ENCODE data around the gene IPO8. TPM values are rescaled to one million over a fixed set of nuclear protein-coding genes. Genes with fewer than 3 reads are reported as not detected.
"Not testable (repeated sequence)": the region's sequence is repeated elsewhere in the genome, so short reads cannot be mapped to it uniquely, and the experiment has no call there.

The IPO8 gene
- total and polyA plus RNA-seq, 9 donors, result 15.7 to 49.6 (median 44.3) TPM

- Histone ChIP-seq H3K36me3 (no peaks in the 10 kb centered on the region), H3K27me3 (no peaks in the 10 kb centered on the region), H3K27ac (no peak overlapping the region), H3K9me3 (no peaks in the 10 kb centered on the region), H3K4me3 (no peak overlapping the region), H3K4me1 (ENCODE audit: insufficient read depth) (peaks cover 2% of the 10 kb centered on the region)
- WGBS, 3 donors, result 56 to 68% (median 58%) methylated on average over 6 of the region's 6 CpGs
- intact Hi-C loops (cut with DNase I), result no loop called here
- TF ChIP-seq EP300 (IDR thresholded peaks at IDR 0.05) (no peak), POLR2A (IDR thresholded peaks at IDR 0.05) (no peak)
- TF ChIP-seq, protein P1, sequence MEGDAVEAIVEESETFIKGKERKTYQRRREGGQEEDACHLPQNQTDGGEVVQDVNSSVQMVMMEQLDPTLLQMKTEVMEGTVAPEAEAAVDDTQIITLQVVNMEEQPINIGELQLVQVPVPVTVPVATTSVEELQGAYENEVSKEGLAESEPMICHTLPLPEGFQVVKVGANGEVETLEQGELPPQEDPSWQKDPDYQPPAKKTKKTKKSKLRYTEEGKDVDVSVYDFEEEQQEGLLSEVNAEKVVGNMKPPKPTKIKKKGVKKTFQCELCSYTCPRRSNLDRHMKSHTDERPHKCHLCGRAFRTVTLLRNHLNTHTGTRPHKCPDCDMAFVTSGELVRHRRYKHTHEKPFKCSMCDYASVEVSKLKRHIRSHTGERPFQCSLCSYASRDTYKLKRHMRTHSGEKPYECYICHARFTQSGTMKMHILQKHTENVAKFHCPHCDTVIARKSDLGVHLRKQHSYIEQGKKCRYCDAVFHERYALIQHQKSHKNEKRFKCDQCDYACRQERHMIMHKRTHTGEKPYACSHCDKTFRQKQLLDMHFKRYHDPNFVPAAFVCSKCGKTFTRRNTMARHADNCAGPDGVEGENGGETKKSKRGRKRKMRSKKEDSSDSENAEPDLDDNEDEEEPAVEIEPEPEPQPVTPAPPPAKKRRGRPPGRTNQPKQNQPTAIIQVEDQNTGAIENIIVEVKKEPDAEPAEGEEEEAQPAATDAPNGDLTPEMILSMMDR (IDR thresholded peaks at IDR 0.05), result no peak
- no peak for DNase-seq
Observed at GRCh38 chr12:30630076-30630978, 65.3 kb downstream of the IPO8 start.

- no peak overlapping the region for H3K4me3 ChIP-seq
- H3K9me3 ChIP-seq, result no peaks in the 10 kb centered on the region
- peaks cover 2% of the 10 kb centered on the region for H3K4me1 ChIP-seq (ENCODE audit: insufficient read depth)
- H3K27me3 ChIP-seq, result no peaks in the 10 kb centered on the region
- intact Hi-C loops (cut with DNase I), result no loop called here
- H3K27ac ChIP-seq, result no peak overlapping the region
- H3K36me3 ChIP-seq, result no peaks in the 10 kb centered on the region
- no peak for DNase-seq
- no peak for TF ChIP-seq EP300 (IDR thresholded peaks at IDR 0.05)
- TF ChIP-seq, protein P1 (IDR thresholded peaks at IDR 0.05), result no peak
- TF ChIP-seq POLR2A (IDR thresholded peaks at IDR 0.05), result no peak
- WGBS, 3 donors, result 95 to 96% (median 96%) methylated on average over 3 of the region's 3 CpGs
Observed at GRCh38 chr12:30626847-30627246, 68.8 kb downstream of the IPO8 start.

DNA sequence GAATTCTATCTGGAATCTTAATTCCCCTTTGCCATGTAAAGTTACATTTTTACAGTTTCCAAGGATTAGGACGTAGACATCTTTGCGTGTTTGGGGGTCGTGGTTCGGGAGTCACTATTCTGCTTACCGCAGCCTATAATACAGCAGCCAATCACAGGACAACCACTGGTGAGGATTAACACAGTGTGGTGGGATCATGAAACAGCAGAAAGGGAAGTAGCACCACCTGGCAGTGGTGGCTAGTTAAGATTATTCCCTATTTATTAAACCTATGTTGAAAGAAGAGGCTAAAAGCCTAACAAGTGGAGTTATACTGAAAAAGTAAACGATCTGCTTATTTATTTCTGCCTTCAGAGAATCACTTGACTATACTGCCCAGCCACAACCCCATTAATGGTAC is 71.7 kb downstream of the IPO8 start:
- H3K36me3 ChIP-seq, result no peaks in the 10 kb centered on the region
- DNase-seq, result no peak
- 96 to 97% (median 97%) methylated on average over 6 of the region's 6 CpGs for WGBS, 3 donors
- no peaks in the 10 kb centered on the region for H3K27me3 ChIP-seq
- no peaks in the 10 kb centered on the region for H3K9me3 ChIP-seq
- intact Hi-C loops (cut with DNase I), result no loop called here
- no peak overlapping the region for H3K27ac ChIP-seq
- H3K4me3 ChIP-seq, result no peak overlapping the region
- H3K4me1 ChIP-seq (ENCODE audit: insufficient read depth), result no peaks in the 10 kb centered on the region
- TF ChIP-seq, protein P1 (IDR thresholded peaks at IDR 0.05), result no peak
- TF ChIP-seq EP300 (IDR thresholded peaks at IDR 0.05) (no peak), POLR2A (IDR thresholded peaks at IDR 0.05) (no peak)

GRCh38 chr12:30622509-30622908 is 73.2 kb downstream of the IPO8 start:
- no peak overlapping the region for H3K4me3 ChIP-seq
- no peak for DNase-seq
- no peaks in the 10 kb centered on the region for H3K9me3 ChIP-seq
- no peaks in the 10 kb centered on the region for H3K36me3 ChIP-seq
- no peak for TF ChIP-seq POLR2A (IDR thresholded peaks at IDR 0.05)
- TF ChIP-seq, protein P1 (IDR thresholded peaks at IDR 0.05), result no peak
- no peak for TF ChIP-seq EP300 (IDR thresholded peaks at IDR 0.05)
- H3K4me1 ChIP-seq (ENCODE audit: insufficient read depth), result no peaks in the 10 kb centered on the region
- H3K27me3 ChIP-seq, result no peaks in the 10 kb centered on the region
- intact Hi-C loops (cut with DNase I), result no loop called here
- no peak overlapping the region for H3K27ac ChIP-seq
- 56 to 71% (median 64%) methylated on average over 1 of the region's 1 CpG for WGBS, 3 donors

- intact Hi-C loops (cut with DNase I); H3K4me1 ChIP-seq (ENCODE audit: insufficient read depth); DNase-seq; H3K27ac ChIP-seq; H3K27me3 ChIP-seq; H3K9me3 ChIP-seq; H3K4me3 ChIP-seq; H3K36me3 ChIP-seq: not testable (repeated sequence)
- 96 to 98% (median 96%) methylated on average over 4 of the region's 4 CpGs for WGBS, 3 donors
Observed at GRCh38 chr12:30621663-30622241, 73.9 kb downstream of the IPO8 start.

All from ovary (tissue), 9 donors.